GM23338 (cell line): ENCODE data around the gene ITGB5. TPM values are rescaled to one million over a fixed set of nuclear protein-coding genes. Genes with fewer than 3 reads are reported as not detected.
A peak's percentile ranks its signal among the peaks of the same experiment; 100 is the strongest.

Experiments
- ATAC-seq: fragments of 200-7000 bp; cut with Tn5 transposase; 3 replicates; pipeline ENCODE4 v1.9.1; 2020
- DNase-seq: peaks from one replicate; pipeline ENCODE4 v3.0.0-alpha.2; 2015; ENCODE audit warnings: low spot score
- H2AFZ ChIP-seq: fragments of 200-600 bp; sonication (generic); 2 replicates; pipeline ENCODE4 v1.8.0; 2016; ENCODE audit warnings: antibody characterized with exemption, mild to moderate bottlenecking, moderate library complexity
- H3F3A ChIP-seq: fragments of 200-600 bp; sonication (generic); replicated peaks from 2 replicates; pipeline ENCODE4 v1.8.0; 2017; ENCODE audit warnings: antibody characterized with exemption, mixed run types, low read depth
- H3K27ac ChIP-seq: fragments of 200-600 bp; sonication (generic); 2 replicates; pipeline ENCODE4 v1.6.1; 2016; ENCODE audit warnings: low read depth
- H3K27me3 ChIP-seq: fragments of 200-600 bp; sonication (generic); 2 replicates; pipeline ENCODE4 v1.8.0; 2016; ENCODE audit warnings: mild to moderate bottlenecking, mixed run types, moderate library complexity; ENCODE audit not compliant: insufficient read depth
- H3K36me3 ChIP-seq: fragments of 200-600 bp; sonication (generic); 2 replicates; pipeline ENCODE4 v1.8.0; 2016; ENCODE audit warnings: mild to moderate bottlenecking; ENCODE audit not compliant: insufficient read depth
- H3K4me1 ChIP-seq: fragments of 200-600 bp; sonication (generic); 2 replicates; pipeline ENCODE4 v1.8.0; 2016; ENCODE audit warnings: mild to moderate bottlenecking, moderate library complexity; ENCODE audit not compliant: insufficient read depth
- H3K4me2 ChIP-seq: fragments of 200-600 bp; sonication (generic); 2 replicates; pipeline ENCODE4 v1.7.1; 2017; ENCODE audit warnings: mixed run types
- H3K4me3 ChIP-seq: fragments of 200-600 bp; sonication (generic); 2 replicates; pipeline ENCODE4 v1.6.1; 2016; ENCODE audit warnings: mixed run types
- H3K79me2 ChIP-seq: fragments of 200-600 bp; sonication (generic); replicated peaks from 2 replicates; pipeline ENCODE4 v1.8.0; 2017; ENCODE audit warnings: mild to moderate bottlenecking; ENCODE audit not compliant: insufficient read depth
- H3K9me2 ChIP-seq: fragments of 200-600 bp; sonication (generic); 2 replicates; pipeline ENCODE4 v1.8.0; 2017; ENCODE audit not compliant: insufficient read depth
- H4K20me1 ChIP-seq: fragments of 200-600 bp; sonication (generic); replicated peaks from 2 replicates; pipeline ENCODE4 v1.8.0; 2017; ENCODE audit warnings: mild to moderate bottlenecking; ENCODE audit not compliant: insufficient read depth
- H3K27ac Mint-ChIP-seq: 2 replicates; pipeline ENCODE4 v1.8.0; 2020; ENCODE audit warnings: inconsistent platforms, mild to moderate bottlenecking, moderate library complexity, mixed read lengths
- H3K27me3 Mint-ChIP-seq: 3 replicates; pipeline ENCODE4 v1.8.0; 2022; ENCODE audit warnings: low read depth, mild to moderate bottlenecking, moderate library complexity, mixed read lengths, inconsistent platforms; ENCODE audit not compliant: insufficient read depth, poor library complexity
- H3K36me3 Mint-ChIP-seq: 3 replicates; pipeline ENCODE4 v1.8.0; 2021; ENCODE audit warnings: low read depth, mild to moderate bottlenecking, inconsistent platforms, moderate library complexity, mixed read lengths
- H3K4me1 Mint-ChIP-seq: 3 replicates; pipeline ENCODE4 v1.8.0; 2020; ENCODE audit warnings: mild to moderate bottlenecking, inconsistent platforms, mixed read lengths
- H3K4me3 Mint-ChIP-seq: 3 replicates; pipeline ENCODE4 v1.8.0; 2021; ENCODE audit warnings: moderate library complexity, mild to moderate bottlenecking, inconsistent platforms, mixed read lengths
- H3K9me3 Mint-ChIP-seq: 3 replicates; pipeline ENCODE4 v1.8.0; 2020; ENCODE audit warnings: moderate library complexity, mild to moderate bottlenecking, inconsistent platforms, mixed read lengths
- CREB1 ChIP-seq: fragments of 250-450 bp; sonication (Bioruptor Pico); IDR thresholded peaks from 2 replicates; pipeline ENCODE4 v1.5.0; 2020; ENCODE audit warnings: low read depth, mild to moderate bottlenecking, moderate library complexity
- CTCF ChIP-seq, 2 experiments: fragments of 200-600 bp in 1 of 2; sonication (generic) in 1 of 2; conservative IDR thresholded peaks; 2 replicates each; pipeline versions ENCODE4 v1.5.1 to v1.6.1; 2016 to 2017; ENCODE audit warnings: antibody characterized with exemption in 2 of 2, low read depth in 2 of 2, mild to moderate bottlenecking in 2 of 2, moderate library complexity in 1 of 2
- NANOG ChIP-seq: IDR thresholded peaks from 2 replicates; pipeline ENCODE4 v1.6.1; 2016; ENCODE audit warnings: antibody characterized with exemption, borderline replicate concordance
- POLR2AphosphoS5 ChIP-seq: IDR thresholded peaks from 2 replicates; pipeline ENCODE4 v1.6.1; 2016; ENCODE audit warnings: antibody characterized with exemption, low read depth
- REST ChIP-seq: IDR thresholded peaks from one replicate; pipeline ENCODE4 v1.6.1; 2018; ENCODE audit warnings: antibody characterized with exemption; ENCODE audit not compliant: unreplicated experiment
- STAT1 ChIP-seq: IDR thresholded peaks from one replicate; pipeline ENCODE4 v1.6.1; 2016; ENCODE audit warnings: antibody characterized with exemption; ENCODE audit not compliant: unreplicated experiment
- ZNF331 ChIP-seq: fragments of 250-450 bp; sonication (Bioruptor Pico); IDR thresholded peaks from 2 replicates; pipeline ENCODE4 v1.5.0; 2020; ENCODE audit warnings: low read depth, mild to moderate bottlenecking, moderate library complexity
- polyA plus RNA-seq: library from polyadenylated mRNA; unstranded; fragments of >200 nt; fragmentation: Nextera tagmentation; extraction: Ambion mirVana; gene quantifications from 2 replicates; pipeline ENCODE4 v1.2.1, GENCODE V29; 2016
- total RNA-seq: library from RNA; depleted of rRNA; stranded (reverse); fragments of >200 nt; shearing (Covaris generic); gene quantifications from 2 replicates; pipeline ENCODE4 v1.2.3, GENCODE V29; 2014

Gene ITGB5
- total and polyA plus RNA-seq, 2 experiments from 2014 or later: 68.2 to 269 TPM

DNA sequence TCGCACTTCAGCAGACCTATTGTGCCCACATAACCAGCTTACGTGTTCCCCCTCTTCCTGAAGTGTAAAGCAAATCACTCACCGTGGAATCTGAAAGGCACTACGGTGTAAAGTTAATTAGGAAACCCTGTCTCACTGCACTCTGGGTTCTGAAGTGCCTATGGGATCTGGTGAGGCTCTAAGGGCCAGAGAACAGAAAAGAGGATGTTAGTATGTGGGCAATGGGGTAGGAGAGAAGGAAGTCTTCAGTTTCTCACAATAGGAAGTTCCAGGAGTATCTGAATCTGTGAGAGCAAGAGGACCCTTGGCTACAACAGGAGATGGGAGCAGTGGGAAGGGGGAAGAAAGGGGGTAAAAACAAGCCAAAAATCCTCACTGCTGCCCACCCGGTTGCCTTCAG is 71.4 kb downstream of the ITGB5 start:
- H3K4me1 ChIP-seq: no peaks in the 10 kb centered on the region
- 0 out of 2 replicates have a peak, but pooled peaks cover 9% of the 10 kb centered on the region for H3F3A ChIP-seq
- H3K36me3 ChIP-seq: peaks cover 30% of the 10 kb centered on the region
- no peaks in the 10 kb centered on the region for H3K27me3 Mint-ChIP-seq
- H3K4me1 Mint-ChIP-seq: no peaks in the 10 kb centered on the region
- H3K27ac ChIP-seq: no peak overlapping the region
- no peak overlapping the region for H3K4me3 Mint-ChIP-seq
- no peaks in the 10 kb centered on the region for H3K27me3 ChIP-seq
- no peak overlapping the region for H2AFZ ChIP-seq
- no peak overlapping the region for H3K4me2 ChIP-seq
- H4K20me1 ChIP-seq: peaks cover 26% of the 10 kb centered on the region
- H3K27ac Mint-ChIP-seq: peak overlapping the region; percentile 47; the same call in 1 of the 2 replicates
- no peak overlapping the region for H3K4me3 ChIP-seq
- ATAC-seq (no peak), DNase-seq (no peak)
- peaks cover 8% of the 10 kb centered on the region; the same call in 1 of the 2 replicates for H3K79me2 ChIP-seq
- peaks cover 51% of the 10 kb centered on the region for H3K36me3 Mint-ChIP-seq
- no peak for TF ChIP-seq CTCF (conservative IDR thresholded peaks at IDR 0.05; ENCODE audit: low read depth in 2 of 2)
- no peaks in the 10 kb centered on the region for H3K9me3 Mint-ChIP-seq
- H3K9me2 ChIP-seq: no peaks in the 10 kb centered on the region

GRCh38 chr3:124814620-124815421 is 72.3 kb downstream of the ITGB5 start:
- Mint-ChIP-seq H3K9me3 (no peaks in the 10 kb centered on the region), H3K27me3 (no peaks in the 10 kb centered on the region), H3K4me3 (no peak overlapping the region), H3K4me1 (no peaks in the 10 kb centered on the region), H3K36me3 (peaks cover 47% of the 10 kb centered on the region), H3K27ac (no peak overlapping the region)
- Histone ChIP-seq H2AFZ (no peak overlapping the region), H3K79me2 (peaks cover 8% of the 10 kb centered on the region; the same call in 1 of the 2 replicates), H3K4me1 (no peaks in the 10 kb centered on the region), H3K36me3 (peaks cover 28% of the 10 kb centered on the region), H3K4me2 (no peak overlapping the region), H3K27me3 (no peaks in the 10 kb centered on the region), H3F3A (0 out of 2 replicates have a peak, but pooled peaks cover 9% of the 10 kb centered on the region), H3K27ac (0 out of 2 replicates have a peak overlapping the region, but pooled peaks have one; percentile 39), H4K20me1 (peaks cover 26% of the 10 kb centered on the region), H3K4me3 (no peak overlapping the region), H3K9me2 (no peaks in the 10 kb centered on the region)
- TF ChIP-seq POLR2AphosphoS5: no peak
- no peak for TF ChIP-seq STAT1
- no peak for TF ChIP-seq ZNF331
- no peak for TF ChIP-seq REST
- no peak for TF ChIP-seq CREB1 (CRISPR knock-in tag)
- no peak for TF ChIP-seq NANOG
- no peak for ATAC-seq
- DNase-seq: no peak
